ENCODE data around the gene ITPRID2.

ITPRID2 gene

GRCh38 chr2:181882246-181883020 is 9.1 kb upstream of the ITPRID2 start:
- DNase-seq (ENCODE audit: low read depth, low spot score) = no peak

DNA sequence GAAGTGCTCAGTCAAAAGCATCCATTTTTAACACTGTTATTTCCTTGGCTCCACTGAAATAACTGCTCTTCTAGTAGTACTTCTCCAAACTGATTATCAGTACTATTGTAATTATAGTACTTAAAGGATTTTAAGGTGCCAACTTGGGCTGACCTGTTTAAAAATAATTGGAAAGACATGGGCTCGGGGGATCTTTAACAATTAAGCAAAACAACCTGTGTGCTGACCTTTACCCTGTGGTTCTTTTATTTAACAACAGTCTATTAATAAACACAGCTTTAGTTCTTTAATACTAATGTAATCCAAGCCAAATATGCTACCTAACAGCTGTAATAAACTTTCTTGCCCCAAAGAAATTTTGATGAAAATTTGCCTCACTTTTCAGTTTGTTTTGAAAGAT is 6.9 kb upstream of the ITPRID2 start:
- DNase-seq (ENCODE audit: low read depth, low spot score) = no peak

DNA sequence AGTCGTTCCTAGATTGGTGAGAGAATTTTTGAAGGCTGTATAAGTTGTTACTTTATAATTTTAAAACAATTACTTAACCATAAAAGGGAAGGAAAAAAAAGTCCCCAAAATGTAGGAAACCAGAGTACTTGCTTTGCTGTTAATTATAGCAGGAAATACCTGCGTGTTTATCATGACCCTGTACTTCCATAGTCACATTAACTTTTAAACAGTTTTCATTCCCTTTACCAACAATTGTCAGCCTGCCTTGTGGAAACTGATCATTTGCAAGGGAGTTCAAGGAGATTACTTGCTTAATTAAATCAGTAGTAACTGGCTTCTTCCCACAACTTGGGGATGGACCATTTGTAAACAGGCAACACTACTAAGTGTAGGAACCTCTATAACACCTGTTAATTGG is 6.4 kb upstream of the ITPRID2 start:
- no peak for DNase-seq (ENCODE audit: low read depth, low spot score)

- no peak for DNase-seq (ENCODE audit: low read depth, low spot score)
Observed at GRCh38 chr2:181886192-181886591, 5.3 kb upstream of the ITPRID2 start.

GRCh38 chr2:181887045-181887444 is 4.5 kb upstream of the ITPRID2 start:
- DNase-seq (ENCODE audit: low read depth, low spot score) = no peak

- no peak for DNase-seq (ENCODE audit: low read depth, low spot score)
Observed at GRCh38 chr2:181889776-181890175, 1.8 kb upstream of the ITPRID2 start.

DNA sequence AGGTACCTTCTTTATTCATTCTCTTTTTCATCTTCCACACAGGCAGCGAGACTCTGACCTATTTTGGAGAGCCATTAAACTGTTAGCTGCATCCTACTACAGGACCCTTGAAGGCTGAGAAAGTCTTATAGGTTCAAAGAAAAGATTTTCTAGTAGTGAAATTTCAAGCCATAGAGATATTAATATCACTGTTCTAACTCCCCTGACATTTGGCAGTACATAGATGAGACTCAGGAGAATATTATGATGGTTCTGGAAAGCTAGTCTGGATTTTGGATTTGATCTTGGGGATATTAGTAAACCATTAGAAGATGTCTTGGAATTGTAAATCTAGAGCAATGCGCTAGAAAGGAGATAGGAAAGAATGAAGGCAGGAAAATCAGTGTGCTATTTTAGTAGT is 1.3 kb upstream of the ITPRID2 start:
- DNase-seq (ENCODE audit: low read depth, low spot score) = no peak

- no peak for DNase-seq (ENCODE audit: low read depth, low spot score)
Observed at GRCh38 chr2:181891966-181892798, 652 bp downstream of the ITPRID2 start.

DNA sequence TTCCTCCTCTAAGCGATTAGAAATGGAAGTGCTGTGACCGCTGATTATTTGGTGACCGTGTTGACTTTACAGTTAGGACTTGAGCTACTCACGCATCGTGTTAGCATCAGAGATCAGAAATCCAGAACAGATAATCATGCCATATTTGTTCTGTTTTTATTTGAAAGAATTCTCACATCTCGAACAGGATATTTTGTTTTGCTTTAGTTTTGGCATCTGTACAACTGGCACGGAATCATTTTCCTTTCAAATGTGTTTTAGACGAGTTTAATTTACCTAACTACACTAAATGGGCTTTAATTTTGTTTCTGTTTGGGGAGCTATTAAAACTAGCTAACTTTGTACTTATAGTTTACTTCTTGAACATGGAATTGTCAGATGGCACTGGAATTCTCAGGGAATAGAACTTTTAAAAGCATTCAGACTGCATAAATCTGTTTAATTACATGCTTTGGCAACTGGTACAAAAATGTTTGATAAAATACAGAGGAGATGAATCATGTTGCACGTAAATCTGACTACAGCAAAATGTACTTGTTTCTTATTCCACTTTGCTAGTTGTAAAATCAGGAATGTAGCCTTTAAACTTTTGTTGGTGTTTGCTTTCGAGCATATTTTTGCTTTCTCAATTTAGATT is 1.4 kb downstream of the ITPRID2 start:
- DNase-seq (ENCODE audit: low read depth, low spot score) = no peak

DNA sequence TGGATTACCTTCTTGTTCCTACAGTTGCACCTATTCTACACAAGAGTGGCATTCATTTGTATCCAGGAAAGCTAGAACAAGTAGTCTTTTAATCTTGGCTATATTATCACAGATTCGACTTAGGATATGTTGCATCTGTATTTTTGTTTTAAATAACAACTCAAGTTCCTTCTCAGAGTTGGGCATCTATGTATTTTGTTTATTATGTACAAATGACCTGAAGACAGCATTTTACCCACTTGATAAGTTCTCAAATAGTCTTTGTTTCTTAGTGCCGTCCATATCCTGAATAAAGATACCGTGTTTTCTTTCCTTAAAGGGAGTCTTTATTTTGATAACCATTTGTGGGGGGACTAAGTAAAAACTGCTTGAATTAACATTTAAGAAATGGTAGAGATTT is 2.9 kb downstream of the ITPRID2 start:
- DNase-seq (ENCODE audit: low read depth, low spot score) = no peak

DNA sequence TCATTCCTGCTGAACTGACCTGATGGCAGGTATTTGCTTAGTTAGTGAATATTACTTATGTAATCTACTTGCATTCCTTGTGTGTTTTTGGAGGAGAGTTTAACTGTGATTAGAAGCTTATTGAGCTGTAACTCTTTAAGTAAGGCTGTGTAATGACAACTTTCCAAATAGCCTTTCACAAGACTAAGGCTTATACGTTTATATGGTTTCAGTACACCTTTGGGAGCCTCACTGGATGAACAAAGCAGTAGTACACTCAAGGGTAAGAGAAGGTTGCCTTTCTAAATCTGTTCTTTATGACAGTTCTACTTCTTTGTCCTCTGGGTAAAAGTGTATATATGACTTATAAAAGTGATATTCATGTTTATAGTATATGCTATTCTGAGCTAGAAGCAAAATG is 4.3 kb downstream of the ITPRID2 start:
- no peak for DNase-seq (ENCODE audit: low read depth, low spot score)

DNA sequence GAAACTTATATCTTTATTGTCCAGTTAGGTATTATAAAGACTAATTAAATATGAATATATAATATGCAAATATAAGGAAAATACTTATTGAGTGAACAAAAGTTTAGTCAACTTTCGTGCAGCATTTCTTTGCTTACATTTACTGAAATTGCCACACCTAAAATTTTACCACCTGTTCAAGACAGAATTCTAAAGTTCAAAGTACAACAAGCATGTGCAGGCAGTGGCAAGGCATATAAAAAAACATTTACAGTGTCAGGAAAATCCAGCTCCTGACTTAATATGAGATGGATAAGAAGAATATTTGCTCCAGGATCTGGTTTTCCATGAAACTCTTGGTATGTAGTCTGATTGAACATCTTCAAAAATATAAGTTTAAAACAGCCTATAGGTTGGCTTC is 4.8 kb downstream of the ITPRID2 start:
- DNase-seq (ENCODE audit: low read depth, low spot score) = no peak

GRCh38 chr2:181900007-181900651 is 8.6 kb downstream of the ITPRID2 start:
- no peak for DNase-seq (ENCODE audit: low read depth, low spot score)

DNA sequence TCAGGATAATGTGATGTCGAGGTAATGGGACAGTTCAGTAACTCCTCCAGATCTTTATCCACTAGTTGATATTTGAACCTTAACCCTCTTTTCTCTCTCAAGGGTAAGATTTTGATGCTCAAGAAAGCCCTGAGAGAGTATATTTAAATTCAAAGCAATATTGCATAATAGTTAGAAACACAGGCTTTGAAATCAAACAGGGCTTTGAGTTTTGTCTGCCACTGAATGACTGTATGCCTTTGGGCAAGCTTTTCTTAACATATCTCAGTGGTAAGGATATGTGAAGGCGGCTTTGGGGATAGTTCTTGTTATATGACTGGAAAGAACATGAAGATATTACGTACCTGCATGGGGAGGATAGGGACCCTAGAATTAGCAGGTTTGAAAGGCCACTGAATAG is 11.1 kb downstream of the ITPRID2 start:
- DNase-seq (ENCODE audit: low read depth, low spot score) = no peak

DNA sequence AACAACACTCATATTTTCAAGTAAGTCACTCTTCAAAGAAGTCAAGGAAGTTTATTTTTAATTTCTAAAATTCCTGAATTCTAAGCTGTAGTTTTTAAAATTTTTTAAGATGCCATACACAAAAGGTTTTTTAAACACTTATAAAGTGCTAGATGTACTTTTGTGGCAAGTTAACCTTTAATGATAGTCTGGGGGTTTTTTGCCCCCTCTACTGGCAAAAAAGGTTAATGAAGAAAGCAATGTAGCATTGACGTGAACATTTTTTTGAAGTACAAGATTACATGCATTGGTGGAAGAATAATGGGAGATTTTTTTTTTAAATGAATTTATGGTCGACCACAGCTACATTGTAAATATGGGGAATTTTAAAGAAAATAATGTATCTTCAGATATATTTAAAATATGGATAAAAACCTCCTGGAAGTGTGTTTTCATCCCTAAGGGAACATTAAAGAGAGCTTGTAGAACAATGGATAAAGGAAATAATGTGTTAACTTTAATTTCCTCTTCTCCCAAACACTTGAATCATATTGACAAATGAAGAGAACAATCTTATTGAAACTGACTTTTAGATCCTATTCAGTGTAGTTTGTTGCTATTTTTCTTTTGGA is 12.6 kb downstream of the ITPRID2 start:
- no peak for DNase-seq (ENCODE audit: low read depth, low spot score)

DNA sequence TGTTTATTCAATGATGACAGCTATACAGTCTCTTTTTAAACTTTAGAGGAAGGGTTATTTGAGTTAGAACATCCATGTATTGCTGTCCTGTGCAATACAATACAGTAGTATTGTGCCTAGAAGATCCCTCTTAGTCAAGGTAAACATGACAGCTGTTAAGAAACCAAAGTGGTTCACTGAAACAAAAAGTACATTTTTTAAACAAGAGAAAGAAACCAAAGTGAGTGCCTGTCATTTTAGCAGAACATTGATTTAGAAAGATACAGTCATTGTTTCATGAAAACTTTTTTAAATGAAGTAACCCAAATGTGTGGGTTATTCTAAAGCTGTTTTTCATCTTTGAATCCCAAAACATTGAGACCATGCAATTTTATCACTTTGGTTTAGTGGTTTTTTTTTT is 15.5 kb downstream of the ITPRID2 start:
- no peak for DNase-seq (ENCODE audit: low read depth, low spot score)

DNA sequence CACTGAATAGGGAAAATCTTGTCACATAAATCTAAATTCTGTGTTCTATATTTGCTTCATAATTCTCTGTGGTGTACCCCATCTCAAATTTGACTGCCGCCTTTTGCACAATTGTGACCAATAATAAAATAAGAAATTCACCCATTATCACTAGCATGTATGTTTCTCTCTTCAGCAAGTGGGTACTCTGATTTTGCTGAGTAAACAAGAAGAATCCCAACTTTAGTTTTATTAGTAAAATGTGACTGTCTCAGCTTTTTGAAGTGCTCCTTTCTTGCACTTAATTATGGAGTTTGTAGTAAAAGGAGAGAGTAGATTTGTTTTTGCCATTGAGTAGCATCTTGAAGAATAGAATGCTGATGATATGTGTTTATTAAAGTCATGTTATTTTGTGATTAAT is 16.1 kb downstream of the ITPRID2 start:
- no peak for DNase-seq (ENCODE audit: low read depth, low spot score)

DNA sequence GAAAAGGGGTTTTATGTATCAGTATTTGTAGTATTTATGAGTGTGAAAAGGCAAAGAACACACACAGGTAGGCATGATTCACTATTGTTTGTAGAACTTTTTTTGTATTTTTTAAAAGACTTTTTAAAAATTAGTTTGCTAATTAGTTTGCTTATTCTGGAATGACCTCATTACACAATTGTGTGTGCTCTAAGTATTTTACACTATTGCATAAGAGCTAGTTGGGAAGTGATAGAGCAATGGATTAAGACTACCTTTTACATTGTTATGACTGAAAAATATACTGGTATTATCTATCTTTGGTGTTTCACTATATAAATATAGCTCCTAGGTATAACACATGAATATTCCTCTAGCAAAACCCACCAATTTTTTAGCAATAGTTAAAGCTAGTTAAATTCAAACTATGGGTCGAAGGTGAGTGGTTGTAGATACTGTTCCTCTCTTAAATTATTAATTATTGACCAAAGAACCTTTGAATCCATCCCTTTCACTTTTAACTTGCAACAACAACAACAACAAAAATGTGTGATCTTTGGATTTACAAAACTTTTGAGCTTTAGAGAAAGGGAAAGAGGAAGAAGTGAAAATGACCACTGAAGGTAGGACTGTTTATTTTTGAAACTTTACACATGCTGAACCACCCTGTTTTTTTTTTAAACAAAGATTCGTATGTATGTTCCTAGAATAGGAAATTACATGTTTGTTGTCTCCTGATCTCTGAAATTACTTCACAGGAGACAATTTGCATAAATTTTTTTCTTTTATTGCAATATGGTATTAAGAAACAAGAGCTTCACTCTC is 18.7 kb downstream of the ITPRID2 start:
- DNase-seq (ENCODE audit: low read depth, low spot score) = no peak

DNA sequence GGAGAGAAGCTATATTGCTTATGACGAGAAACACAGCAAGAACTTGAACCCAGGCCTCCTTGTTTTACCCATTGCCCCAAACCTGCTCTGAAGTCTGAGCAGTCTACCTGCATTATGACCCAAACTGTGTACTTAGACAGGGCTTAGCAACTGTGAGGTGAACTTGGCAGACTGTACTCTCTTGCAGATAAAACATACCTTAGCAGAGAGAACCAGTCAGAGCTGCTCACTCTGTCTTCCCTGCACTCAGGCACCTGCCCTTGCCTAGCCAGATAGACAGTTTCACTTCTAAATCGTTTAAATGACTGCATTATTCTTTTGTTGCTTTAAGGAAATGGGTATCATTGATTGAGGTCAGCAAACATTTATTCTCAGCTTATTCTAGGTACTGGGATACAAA is 20.3 kb downstream of the ITPRID2 start:
- DNase-seq (ENCODE audit: low read depth, low spot score) = no peak

GRCh38 chr2:181915102-181915501 is 23.6 kb downstream of the ITPRID2 start:
- DNase-seq (ENCODE audit: low read depth, low spot score) = no peak
